HG03354 (cell line): ENCODE measurements around the gene SHISA4.
A peak's percentile ranks its signal among the peaks of the same experiment; 100 is the strongest.

Experiments used
- ATAC-seq: cut with Tn5 transposase; IDR thresholded peaks from one replicate; pipeline ENCODE4 v1.9.1; 2021; ENCODE audit warnings: mild to moderate bottlenecking; ENCODE audit not compliant: unreplicated experiment, poor library complexity, severe bottlenecking

Gene SHISA4

DNA sequence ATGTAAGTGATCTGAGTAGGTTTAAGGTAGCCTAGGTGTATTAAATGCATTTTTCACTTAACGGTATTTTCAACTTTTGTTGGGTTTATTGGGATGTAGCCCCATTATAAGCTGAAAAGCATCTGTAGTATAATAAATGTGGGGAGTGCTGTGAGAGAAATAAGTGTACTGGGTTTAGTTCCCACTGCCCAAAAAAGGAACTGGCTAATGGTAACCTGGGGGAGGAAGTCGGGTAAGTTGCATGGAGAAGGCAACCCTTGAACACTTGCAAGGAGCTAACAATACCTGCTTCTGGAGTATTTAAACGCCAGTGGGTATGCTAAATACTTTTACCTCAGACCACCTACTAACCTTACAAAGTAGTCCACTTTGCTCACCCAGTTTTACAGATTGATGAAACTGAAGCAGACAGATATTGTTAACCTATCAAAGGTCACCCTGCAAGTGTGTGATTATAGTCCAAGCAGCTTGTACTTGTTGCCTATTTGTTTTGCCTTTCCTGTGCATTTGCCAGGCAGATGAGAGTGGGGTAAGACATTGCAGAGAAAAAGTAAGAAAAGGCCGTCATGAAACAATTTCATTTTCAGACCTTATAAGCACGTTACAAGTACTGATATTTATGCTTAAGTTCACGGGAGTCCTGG is 7.6 kb upstream of the SHISA4 start:
- ATAC-seq = no peak

DNA sequence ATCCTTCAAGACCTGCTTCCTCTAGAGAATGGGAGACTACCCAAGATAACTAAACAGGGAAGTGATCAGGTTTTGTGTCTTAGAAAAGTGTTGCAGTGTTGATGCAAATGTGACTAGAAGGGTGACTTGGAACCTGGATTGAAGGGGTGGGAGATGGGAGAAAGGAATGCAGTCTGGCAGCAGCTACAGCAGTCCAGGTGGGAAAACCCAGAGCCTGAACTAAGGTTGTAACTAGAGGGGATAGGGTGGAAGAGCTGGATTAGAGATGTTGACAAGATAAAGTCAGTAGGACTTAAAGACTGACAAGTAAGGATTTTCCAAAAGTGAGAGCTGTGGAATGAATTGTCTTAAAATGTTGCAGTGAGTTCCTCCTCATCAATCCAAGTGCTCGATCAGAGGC is 7.1 kb upstream of the SHISA4 start:
- no peak for ATAC-seq

DNA sequence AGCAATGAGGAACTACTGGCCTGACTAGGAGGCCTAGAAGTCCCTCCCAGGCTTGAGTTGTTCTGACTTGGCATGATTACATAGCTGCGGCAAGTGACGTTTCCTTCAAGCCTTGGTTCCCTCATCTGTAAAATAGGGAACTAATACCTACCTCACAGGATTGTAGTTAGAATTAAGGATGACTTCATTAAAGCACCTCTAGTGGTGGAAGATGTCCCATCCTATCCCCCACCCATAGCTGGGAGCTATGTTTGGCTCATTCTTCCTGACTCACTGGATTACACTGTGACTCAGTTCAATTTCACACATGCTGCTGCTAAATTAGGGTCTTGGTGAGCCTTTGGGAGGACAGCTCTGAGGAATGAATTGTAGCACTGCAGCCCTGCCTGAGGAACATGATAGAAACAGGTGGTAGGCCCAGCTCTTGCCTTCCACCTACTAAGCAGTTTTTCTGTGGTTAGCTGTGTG is 6.0 kb upstream of the SHISA4 start:
- peak; percentile 63 for ATAC-seq

DNA sequence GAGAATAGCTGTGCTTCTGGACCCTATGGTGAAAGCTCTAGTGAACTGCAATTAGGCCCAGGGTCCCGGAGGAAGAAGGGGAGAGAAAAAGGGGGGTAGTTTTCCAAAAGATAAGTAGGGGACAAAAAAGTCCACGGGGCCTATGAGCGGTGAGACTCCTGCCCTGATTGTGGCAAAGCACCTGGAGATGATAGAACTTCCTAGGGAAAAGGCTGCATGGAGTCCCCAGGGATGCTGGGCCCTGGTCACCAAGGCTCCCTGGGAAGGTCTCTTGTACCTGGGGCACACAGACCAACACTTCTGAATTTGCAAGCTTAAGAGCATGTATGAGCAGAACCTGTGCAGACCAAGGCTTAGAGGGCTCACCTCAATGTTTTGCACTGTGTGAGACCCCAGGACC is 5.4 kb upstream of the SHISA4 start:
- no peak for ATAC-seq

DNA sequence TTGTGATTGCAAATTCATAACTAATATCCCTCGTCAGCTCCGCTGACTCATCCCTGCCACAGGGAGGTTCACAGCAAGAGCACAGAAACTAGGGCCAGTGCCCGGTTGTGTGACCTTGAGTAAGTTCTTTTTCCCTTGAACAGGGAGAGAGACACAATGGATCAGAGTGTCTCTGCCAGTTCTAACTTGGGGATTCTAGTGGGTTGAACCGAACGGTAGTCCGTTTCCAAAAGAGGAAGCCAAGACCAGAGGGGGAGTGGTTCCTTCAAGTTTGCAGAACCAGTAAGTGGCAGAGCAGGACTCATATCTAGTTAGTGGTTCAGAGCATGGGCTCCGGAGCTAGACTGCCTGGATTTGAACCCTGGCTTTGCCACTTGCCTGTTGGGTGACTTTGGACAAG is 4.9 kb upstream of the SHISA4 start:
- no peak for ATAC-seq

DNA sequence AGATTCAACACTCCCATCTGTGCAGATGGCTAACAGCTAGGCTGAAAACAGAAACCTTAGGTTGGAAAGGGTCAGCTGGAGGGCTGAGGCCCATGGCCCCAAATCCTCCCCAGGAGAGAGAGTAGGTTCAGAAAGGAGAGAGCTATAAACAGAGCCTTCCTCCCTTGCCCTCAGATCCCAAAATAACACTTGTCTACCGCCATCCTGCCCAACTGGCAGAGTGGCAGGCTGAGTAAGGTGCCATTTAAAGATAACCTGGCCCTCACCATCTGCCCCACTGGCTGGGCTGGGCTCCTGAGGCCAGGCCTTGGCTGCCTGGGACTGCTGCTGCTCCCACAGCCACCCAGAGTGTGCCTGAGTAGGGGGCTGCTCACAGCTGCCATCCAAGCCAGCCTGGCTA is 4.3 kb upstream of the SHISA4 start:
- ATAC-seq = no peak

DNA sequence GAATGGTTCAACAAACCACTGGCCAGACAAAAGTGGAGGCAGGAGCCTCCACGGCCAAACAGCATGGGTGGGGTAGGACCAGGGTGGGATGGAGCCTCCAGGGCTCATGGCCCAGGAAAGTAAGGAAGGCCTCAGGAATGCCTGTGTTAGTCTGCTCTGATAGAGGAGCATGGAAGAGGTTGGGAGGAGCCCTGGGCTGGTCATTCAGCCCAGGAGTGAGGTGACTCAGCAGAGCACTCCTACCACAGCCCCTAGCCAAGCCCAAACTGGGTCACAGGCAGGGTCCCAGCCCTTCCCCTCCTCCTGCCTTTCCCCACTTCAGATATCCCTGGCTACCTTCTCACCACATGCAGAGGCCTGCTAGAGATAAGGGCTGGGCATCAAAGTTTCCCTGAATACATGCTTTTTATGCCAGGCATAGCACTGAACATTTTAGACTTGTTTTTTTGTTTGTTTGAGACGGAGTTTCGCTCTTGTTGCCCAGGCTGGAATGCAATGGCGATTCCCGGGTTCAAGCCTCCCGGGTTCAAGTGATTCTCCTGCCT is 3.1 kb upstream of the SHISA4 start:
- ATAC-seq = no peak

DNA sequence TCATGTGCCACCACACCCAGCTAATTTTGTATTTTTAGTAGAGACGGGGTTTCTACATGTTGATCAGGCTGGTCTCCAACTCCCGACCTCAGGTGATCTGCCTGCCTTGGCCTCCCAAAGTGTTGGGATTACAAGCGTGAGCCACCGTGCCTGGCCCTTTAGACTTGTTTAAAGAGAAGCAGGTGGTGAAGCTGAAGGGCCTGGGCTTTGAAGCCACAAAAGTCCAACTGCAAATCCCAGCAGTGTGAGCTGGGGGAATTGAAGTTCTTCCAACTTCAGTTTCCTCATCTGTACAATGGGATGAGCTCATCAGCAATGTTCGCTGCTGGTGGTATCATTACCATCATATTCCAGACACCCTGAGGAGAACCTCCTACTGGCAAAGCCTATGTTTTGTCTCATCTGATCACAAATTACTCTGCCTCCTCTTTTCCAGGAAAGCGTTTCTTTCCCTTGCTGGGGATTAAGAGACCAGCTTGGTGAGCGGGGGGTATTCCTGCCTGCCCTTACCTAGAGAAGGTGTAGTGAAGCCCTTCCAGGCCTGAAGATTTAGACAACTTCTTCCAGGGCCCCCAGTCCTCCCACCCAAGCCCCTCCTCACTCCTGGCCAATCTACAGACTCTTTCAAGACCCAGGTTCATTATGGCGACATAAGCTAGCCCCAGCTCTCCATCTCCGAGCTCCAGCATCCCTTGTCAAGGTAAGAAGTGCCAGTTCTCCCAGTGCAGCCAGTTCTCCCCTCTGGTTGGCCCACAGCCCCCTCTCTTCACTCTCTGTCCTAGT is 2.4 kb upstream of the SHISA4 start:
- no peak for ATAC-seq

DNA sequence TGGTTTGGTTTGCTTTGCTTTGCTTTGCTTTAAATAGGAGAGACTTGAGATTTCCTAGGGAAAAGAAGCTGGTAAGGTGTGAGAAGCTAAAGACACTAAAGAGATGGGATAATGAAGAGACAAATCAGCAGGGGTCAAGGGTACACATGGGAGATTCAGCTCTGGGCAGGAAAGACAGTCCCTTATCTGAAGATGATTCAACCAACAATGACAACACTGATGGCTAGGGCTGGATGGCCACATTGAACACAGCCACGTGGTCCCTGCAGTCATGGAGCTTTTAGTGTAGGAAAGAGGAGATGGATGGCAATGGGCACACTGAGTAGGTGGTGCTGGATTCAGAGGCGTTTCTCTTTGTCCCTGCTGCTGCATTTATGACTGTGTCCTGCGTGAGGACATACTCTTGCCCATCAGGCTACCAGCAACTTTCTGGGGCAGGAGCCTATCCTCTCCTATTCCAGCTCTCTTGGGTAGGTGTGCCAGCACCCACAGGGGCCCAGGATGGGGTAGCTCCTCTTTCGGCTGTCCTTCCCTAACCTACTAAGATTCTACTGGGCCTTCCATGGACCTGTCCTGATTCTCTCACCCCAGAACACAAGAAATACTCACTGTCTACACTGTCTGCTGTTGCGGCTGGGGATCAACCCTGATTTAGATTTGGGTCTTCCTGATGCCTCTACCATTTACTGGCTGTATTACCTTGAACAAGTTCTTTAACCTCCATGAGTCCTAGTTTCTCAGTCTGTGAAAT is 1.4 kb upstream of the SHISA4 start:
- no peak for ATAC-seq

DNA sequence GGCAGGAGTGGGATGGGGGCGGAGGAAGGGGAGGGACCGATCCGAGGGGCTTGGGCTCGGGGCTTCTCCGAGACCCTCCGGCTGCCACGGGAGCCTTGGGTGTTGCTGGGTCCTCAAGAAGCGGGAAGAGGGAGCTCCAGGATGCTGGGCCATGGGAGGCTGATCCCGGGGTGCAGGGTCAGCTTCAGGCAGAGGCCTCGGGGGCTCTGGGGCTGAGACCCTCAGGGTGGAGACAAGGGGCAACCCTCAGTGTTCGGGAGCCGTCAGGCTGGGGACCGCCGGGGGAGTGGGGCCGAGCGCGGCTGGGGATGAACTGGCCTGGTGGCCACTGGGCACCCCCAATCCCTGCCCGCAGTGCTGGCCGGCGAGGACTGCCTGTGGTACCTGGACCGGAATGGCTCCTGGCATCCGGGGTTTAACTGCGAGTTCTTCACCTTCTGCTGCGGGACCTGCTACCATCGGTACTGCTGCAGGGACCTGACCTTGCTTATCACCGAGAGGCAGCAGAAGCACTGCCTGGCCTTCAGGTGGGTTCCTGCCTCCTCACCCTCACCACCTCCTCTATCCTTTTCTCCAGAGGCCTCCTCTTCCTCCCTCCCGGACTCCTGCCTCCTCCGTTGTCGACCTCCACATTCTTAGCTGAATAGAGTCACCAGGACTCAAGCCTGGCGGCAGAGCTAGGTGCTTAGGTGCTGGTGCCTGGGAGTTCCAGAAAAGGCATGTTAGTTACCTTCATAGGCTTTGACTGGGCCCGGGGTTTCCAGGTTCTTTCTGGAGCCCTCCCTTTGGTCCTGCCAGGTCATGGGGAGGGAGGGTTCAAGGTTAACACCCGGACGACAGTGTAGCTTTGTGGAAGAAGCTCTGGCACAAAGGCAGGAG is 631 bp downstream of the SHISA4 start:
- ATAC-seq = no peak

DNA sequence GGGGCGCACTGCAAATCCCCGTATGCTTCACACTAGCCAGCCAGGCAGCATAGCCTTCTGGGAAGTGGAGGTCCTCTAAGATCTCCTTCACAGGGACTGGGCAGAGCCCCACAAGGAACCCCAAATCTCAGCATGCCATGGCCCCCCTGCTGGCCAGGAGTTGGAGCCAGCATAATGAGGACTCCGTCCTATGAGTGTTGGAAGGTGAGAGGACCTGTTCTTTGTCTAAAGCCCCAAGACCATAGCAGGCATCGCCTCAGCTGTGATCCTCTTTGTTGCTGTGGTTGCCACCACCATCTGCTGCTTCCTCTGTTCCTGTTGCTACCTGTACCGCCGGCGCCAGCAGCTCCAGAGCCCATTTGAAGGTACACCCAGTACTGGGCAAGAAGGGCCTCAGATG is 1.5 kb downstream of the SHISA4 start:
- ATAC-seq = no peak

DNA sequence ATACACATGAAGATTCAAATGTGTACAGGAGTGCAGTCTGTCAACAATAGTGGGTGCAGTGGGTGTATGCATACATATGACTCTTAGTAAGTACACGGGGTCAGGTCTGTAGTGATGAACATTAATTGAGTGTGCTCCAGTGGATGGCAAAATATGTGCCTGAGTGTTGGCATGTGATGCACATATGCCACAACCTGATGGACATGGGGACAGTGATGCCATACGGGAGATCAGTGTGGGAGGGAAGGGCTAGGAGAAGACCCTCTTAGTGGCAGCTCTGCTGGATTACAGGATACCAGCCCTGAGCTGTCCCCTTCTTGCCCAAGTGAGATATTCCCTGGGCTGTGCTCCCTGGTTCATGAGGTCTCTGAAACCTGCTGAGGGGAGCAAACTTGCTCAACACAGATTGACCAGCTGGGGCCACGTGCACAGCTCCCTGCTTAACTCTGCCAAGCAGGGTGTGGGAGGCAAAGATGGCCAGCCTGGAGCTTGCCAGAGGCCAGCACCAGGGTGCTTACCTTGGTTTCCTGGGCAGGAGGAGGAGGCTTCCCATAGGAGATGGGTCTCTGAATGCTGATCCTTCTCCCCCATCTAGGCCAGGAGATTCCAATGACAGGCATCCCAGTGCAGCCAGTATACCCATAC is 2.2 kb downstream of the SHISA4 start:
- no peak for ATAC-seq

DNA sequence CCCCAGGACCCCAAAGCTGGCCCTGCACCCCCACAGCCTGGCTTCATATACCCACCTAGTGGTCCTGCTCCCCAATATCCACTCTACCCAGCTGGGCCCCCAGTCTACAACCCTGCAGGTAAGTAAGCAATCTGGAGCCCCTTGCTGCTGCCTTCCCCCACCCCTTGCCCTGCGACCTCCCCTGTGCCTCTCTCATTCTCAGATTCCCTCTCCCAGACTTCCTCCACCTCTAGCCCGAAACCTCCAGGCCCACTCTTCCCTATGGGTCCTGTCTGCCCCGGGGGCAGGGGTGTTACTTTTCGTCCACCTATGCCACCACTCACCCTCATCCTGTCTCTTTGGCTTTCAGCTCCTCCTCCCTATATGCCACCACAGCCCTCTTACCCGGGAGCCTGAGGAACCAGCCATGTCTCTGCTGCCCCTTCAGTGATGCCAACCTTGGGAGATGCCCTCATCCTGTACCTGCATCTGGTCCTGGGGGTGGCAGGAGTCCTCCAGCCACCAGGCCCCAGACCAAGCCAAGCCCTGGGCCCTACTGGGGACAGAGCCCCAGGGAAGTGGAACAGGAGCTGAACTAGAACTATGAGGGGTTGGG is 2.9 kb downstream of the SHISA4 start:
- no peak for ATAC-seq

DNA sequence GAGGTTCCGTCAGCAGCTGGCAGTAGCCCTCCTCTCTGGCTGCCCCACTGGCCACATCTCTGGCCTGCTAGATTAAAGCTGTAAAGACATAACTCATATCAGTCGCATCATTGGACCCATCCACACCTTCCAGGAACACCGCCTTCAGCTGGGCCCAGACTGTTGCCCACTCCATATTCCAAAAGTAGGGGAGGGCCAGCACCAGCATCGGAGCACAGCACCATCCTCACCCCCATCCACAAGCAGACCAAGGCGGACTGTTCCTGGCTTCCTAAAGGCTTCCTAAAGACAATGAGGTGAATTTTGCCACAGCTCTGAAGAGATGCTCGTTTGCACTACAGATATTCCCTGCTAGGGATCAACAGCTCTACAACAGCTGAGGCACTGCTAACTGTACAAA is 3.5 kb downstream of the SHISA4 start:
- no peak for ATAC-seq

DNA sequence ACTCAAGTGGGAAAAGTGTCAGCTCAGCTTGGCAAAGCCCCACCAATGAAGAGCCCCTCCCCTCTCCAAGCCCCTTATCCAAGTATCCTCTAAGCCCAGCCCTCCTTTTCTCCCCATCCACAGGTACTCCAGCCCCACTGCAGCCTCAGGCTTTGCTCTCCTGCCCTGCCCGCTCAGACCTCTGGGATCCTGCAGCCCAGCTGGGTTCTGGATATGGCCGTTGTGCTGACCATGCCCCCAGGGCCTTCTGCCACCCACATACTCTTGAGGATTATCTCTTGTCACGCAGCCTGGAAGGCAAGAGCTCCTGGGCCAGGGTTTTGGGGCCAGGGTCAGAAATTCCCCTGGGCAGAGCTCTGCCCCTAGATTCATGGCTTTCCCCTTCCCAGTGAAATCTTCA is 4.7 kb downstream of the SHISA4 start:
- ATAC-seq = no peak

DNA sequence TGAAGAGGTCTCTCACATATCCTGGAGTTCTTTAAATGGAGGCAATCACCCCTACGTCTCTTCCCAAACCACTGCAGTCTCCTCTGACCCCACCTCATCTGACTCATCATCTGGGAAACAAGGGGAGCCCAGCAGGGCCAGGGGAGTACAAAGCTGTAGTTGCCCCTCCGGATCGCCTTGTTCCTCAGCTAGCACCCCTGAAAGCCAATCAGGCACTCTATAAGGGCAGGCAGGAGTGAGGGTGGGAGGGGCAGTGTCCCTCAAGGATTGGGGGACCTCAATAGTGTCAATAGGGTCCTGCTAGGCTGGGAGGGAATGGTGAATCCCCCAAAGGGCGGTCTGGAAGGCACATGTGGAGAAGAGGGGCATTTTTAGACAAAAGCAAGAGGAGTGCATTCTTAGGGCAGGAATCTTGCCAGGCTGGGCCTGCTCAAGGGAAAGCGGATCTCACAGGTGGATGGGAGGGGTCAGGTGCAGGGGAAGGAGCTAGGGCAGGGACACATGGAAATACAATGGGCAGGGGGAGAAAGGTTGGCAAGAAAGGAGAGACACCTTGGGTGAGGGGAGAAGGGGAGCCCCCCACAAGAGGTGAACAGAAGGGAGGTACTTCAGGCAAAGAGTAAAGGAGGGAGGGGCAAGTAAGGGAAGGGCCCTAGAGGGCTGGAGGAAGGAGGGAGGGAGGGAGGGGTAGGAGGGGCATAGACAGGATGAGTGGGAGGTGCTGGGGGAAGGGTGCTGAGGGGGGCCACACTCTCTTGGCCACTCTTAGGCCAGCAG is 5.8 kb downstream of the SHISA4 start:
- ATAC-seq = no peak

DNA sequence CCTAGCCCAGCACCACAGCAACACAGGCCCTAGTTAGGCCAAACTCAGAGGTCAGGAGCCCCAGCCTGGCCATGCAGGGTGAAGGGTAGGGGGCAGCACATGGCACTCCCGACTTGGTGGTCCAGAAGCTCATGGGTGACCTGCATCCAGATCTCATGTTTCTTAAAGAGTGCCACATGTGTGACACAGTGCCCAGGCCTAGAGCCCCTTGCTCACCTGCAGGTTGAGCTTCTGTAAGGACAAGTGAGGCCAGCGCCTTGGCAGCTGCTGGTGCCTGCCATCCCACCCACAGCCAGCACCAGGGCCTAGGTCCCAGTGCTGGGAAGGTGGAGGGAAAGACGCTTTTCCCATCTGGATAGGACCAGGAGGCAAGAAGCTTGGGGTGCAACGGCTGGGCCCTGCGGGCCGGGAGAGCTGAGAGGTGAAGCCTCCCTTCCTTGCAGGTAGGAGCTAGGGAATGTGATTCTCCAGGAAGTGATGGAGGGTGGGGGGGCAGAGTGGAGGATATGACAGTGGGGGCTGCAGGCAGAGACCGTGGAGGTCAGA is 6.5 kb downstream of the SHISA4 start:
- ATAC-seq = no peak
